ENCODE measurements around the gene NTN3. TPM values are rescaled to one million over a fixed set of nuclear protein-coding genes. Genes with fewer than 3 reads are reported as not detected.

The NTN3 gene
- total RNA-seq, 6 experiments from 2014 or later, result 0.39 to 2.1 (median 1.2) TPM

GRCh38 chr16:2490190-2491105 lies 19.4 kb downstream of the NTN3 start:
- no peak for ATAC-seq
- no peak for DNase-seq
- WGBS (ENCODE audit: insufficient coverage, low coverage, low lambda C conversion rate, missing lambda C conversion rate), result 80% methylated on average over 3 of the region's 23 CpGs
- H3K4me3 ChIP-seq, result no peak overlapping the region
- H3K27ac ChIP-seq, result no peak overlapping the region
- no peaks in the 10 kb centered on the region for H3K9me3 ChIP-seq
- TF ChIP-seq POLR2A (IDR thresholded peaks at IDR 0.05) (no peak), CTCF (IDR thresholded peaks at IDR 0.05) (no peak)
- intact Hi-C loops (cut with DNase I), result loop anchor here in 1 of 2 donors (10.0 kb wide), 1 partner anchor 56 kb away; no protein-coding TSS in a partner anchor
- peaks cover 0 to 4% (median 0%) of the 10 kb centered on the region in 4 donors for H3K36me3 ChIP-seq
- peaks cover 0 to 9% (median 1%) of the 10 kb centered on the region in 4 donors for H3K4me1 ChIP-seq
- H3K27me3 ChIP-seq, result no peaks in the 10 kb centered on the region

- DNase-seq (no peak), ATAC-seq (no peak)
- Histone ChIP-seq H3K27me3 (no peaks in the 10 kb centered on the region), H3K27ac (no peak overlapping the region), H3K4me1 (peaks cover 0 to 10% (median 3%) of the 10 kb centered on the region in 4 donors), H3K4me3 (no peak overlapping the region), H3K36me3 (peaks cover 0 to 4% (median 0%) of the 10 kb centered on the region in 4 donors), H3K9me3 (no peaks in the 10 kb centered on the region)
- TF ChIP-seq CTCF (IDR thresholded peaks at IDR 0.05) (no peak), POLR2A (IDR thresholded peaks at IDR 0.05) (no peak)
- intact Hi-C loops (cut with DNase I), result loop anchor here in 1 of 2 donors (10.0 kb wide), 1 partner anchor 57 kb away; no protein-coding TSS in a partner anchor
- WGBS (ENCODE audit: insufficient coverage, low coverage, low lambda C conversion rate, missing lambda C conversion rate), result 40% methylated on average over 1 of the region's 13 CpGs
Observed at GRCh38 chr16:2492292-2492691, 21.2 kb downstream of the NTN3 start.

- intact Hi-C loops (cut with DNase I), result loop anchor here in 1 of 2 donors (10.0 kb wide), 1 partner anchor 59 kb away; no protein-coding TSS in a partner anchor
- ATAC-seq, result no peak
- Histone ChIP-seq H3K9me3 (no peaks in the 10 kb centered on the region), H3K4me1 (peaks cover 0 to 21% (median 12%) of the 10 kb centered on the region in 4 donors), H3K36me3 (peaks cover 0 to 4% (median 0%) of the 10 kb centered on the region in 4 donors), H3K4me3 (no peak overlapping the region), H3K27ac (no peak overlapping the region), H3K27me3 (no peaks in the 10 kb centered on the region)
- 78% methylated on average over 6 of the region's 6 CpGs for WGBS (ENCODE audit: insufficient coverage, low coverage, low lambda C conversion rate, missing lambda C conversion rate)
- TF ChIP-seq POLR2A (IDR thresholded peaks at IDR 0.05), result no peak
- no peak for TF ChIP-seq CTCF (IDR thresholded peaks at IDR 0.05)
- DNase-seq, result no peak
Observed at GRCh38 chr16:2493605-2494004, 22.5 kb downstream of the NTN3 start.

GRCh38 chr16:2494616-2495015 lies 23.5 kb downstream of the NTN3 start:
- Histone ChIP-seq H3K4me3 (no peak overlapping the region), H3K36me3 (peaks cover 0 to 4% (median 0%) of the 10 kb centered on the region in 4 donors), H3K27me3 (no peaks in the 10 kb centered on the region), H3K27ac (no peak overlapping the region), H3K9me3 (no peaks in the 10 kb centered on the region), H3K4me1 (peaks cover 0 to 31% (median 14%) of the 10 kb centered on the region in 4 donors)
- WGBS (ENCODE audit: insufficient coverage, low coverage, low lambda C conversion rate, missing lambda C conversion rate), result 97% methylated on average over 5 of the region's 5 CpGs
- intact Hi-C loops (cut with DNase I), result loop anchor here (5.0 to 10.0 kb wide), 2 partner anchors 60 to 152 kb away; partner anchors contain the start of gene ABCA3 (in 1 of the 2)
- DNase-seq (no peak), ATAC-seq (no peak)
- TF ChIP-seq CTCF (IDR thresholded peaks at IDR 0.05) (no peak), POLR2A (IDR thresholded peaks at IDR 0.05) (no peak)
